Measurements from ENCODE around the gene PLD2.

PLD2 gene, protein sequence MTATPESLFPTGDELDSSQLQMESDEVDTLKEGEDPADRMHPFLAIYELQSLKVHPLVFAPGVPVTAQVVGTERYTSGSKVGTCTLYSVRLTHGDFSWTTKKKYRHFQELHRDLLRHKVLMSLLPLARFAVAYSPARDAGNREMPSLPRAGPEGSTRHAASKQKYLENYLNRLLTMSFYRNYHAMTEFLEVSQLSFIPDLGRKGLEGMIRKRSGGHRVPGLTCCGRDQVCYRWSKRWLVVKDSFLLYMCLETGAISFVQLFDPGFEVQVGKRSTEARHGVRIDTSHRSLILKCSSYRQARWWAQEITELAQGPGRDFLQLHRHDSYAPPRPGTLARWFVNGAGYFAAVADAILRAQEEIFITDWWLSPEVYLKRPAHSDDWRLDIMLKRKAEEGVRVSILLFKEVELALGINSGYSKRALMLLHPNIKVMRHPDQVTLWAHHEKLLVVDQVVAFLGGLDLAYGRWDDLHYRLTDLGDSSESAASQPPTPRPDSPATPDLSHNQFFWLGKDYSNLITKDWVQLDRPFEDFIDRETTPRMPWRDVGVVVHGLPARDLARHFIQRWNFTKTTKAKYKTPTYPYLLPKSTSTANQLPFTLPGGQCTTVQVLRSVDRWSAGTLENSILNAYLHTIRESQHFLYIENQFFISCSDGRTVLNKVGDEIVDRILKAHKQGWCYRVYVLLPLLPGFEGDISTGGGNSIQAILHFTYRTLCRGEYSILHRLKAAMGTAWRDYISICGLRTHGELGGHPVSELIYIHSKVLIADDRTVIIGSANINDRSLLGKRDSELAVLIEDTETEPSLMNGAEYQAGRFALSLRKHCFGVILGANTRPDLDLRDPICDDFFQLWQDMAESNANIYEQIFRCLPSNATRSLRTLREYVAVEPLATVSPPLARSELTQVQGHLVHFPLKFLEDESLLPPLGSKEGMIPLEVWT

DNA sequence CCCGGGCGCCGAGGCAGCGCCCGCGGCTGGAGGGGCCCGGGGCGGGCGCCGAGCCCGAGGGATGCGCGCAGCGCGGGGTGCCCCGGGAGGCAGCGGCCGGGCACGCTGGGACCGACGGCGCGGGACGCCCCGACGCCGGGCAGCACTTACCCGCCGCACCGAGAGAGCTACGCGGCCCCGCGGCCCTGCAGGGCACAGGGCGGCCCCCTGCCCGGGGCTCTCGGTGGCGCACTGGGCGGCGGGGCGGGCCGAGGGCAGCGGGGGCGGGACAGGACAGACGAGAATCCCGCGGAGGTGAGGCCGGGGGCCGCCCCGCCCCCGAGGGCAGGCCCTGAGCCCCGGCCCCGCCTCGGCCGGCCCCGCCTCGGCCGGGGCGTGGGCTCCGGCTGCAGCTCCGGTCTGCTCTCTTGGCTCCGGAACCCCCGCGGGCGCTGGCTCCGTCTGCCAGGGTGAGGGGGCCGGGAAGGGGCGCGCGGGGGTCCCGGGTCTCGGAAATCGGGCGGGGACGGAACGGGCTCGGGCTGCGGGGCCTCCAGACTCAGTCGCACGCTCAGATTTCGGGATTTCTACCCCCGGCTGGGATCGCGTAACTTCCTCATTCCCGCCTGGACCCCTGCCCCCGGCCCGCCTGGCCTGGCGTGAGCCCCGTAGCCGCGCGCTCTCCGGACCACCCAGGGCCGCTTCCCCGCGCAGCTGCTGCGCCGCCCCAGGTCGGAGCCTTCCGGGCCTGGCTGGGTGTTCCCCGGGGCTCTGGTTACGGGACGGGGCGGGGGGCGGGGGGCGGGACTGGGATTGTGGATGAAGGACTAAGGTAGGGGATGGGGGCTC, at the start of gene PLD2:
PLD2 (plus strand) TSS at position 376 of the 828 bp plus-strand sequence. CDS start 621 bp downstream, outside the sequence.
- peak; percentile 45 for DNase-seq

DNA sequence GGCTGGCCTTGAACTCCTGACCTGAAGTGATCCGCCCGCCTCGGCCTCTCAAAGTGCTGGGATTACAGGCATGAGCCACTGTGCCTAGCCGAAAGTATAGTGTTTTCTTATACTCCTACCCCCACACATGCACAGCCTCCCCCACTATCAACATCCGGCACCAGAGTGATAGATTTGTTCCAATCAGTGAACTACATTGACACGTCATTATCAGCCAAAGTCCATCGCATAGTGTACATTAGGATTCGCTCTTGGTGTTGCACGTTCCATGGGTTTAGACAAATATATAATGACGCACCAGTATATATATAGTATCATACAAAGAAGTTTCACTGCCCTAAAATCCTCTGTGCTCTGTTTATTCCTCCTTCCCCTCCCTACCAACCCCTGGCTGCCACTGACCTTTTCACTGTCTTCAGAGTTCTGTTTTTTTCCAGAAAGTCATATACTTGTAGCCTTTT, 47.1 kb upstream of the PLD2 start:
- DNase-seq, result no peak

DNA sequence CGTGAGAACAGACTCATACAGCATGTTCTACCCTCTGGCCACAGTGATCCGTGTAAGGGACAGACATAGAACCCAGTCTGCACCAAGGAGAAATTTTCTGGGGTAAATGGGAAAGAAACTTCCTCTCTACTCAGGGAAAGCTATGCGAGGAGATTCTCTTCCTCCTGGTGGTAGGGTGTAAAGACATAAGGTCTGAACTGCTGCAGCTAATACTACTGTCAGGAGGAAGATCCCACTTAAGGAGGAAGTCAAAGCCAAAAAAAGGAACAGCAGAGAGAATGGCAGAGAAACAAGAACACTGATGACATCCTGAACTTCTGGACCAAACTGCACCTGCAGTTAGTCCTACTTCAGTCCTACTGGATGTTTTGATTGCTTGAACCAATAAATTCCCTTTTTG, 42.4 kb upstream of the PLD2 start:
- no peak for DNase-seq

DNA sequence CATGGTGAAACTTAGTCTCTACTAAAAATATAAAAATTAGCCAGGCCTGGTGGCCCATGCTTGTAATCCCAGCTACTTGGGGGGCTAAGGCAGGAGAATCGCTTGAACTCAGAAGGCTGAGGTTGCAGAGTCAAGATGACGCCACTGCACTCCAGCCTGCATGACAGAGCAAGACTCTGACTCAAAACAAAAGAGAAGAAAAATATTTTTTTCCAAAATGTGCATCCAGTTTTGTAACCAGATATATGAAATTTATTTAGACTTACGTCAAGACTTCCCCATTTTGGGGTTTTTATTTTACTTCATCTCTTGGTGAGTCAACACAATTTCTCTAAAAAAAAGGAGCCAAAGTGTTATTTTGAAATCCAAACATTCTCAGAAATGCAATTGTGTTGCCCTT, 40.8 kb upstream of the PLD2 start:
- no peak for DNase-seq

DNA sequence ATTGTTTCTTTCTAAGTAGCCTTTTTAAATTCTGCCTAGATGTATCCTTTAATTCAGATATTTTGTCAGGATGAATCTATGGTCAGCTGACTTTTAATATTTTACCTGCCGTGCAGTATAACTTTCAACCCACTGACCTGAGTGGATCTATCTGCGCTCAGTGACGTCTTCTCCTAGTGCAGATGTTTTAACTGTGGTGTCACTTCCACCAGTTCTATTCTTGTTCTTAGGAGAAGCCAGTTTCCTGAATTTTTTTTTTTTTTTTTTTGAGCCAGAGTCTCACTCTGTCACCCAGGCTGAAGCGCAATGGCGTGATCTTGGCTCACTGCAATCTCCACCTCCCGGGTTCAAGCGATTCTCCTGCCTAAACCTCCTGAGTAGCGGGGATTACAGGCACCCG, 40.2 kb upstream of the PLD2 start:
- DNase-seq, result no peak

DNA sequence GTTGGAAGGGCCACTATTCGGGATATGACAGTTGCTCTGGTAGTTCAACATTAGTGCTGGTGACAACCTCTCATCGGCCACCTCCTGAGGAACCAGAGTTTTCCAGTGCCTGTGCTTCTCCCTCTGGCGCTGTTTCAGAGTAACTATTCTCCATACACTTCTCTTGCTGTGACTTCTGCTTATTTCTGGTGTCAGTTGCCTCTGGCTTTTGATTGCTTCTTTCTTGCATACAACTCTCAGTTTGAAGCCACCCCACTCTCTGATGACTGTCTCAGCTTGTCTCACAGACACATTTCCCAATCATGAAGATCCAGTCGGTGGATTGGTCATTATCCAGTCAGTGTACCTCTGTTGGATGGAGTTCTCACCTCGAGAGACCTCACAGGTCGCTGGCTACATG, 38.7 kb upstream of the PLD2 start:
- DNase-seq, result no peak

DNA sequence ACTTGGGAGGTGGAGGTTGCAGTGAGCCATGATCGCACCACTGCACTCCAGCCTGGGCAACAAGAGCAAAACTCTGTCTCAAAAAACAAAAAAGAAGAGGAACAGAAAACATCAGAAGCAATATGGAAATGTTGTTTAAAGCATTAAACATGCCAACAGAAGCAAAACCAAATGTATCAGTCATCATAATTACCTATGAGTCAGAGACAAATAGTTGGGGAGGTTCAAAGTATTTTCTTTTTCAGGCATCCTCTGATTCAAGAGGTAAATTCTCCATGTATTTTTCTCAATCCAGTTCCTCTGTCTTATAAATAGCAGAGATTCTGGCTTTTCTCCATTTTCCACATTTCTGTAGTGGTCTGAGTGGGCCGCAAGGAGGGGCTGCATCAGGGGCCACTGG, 37.3 kb upstream of the PLD2 start:
- DNase-seq, result no peak

DNA sequence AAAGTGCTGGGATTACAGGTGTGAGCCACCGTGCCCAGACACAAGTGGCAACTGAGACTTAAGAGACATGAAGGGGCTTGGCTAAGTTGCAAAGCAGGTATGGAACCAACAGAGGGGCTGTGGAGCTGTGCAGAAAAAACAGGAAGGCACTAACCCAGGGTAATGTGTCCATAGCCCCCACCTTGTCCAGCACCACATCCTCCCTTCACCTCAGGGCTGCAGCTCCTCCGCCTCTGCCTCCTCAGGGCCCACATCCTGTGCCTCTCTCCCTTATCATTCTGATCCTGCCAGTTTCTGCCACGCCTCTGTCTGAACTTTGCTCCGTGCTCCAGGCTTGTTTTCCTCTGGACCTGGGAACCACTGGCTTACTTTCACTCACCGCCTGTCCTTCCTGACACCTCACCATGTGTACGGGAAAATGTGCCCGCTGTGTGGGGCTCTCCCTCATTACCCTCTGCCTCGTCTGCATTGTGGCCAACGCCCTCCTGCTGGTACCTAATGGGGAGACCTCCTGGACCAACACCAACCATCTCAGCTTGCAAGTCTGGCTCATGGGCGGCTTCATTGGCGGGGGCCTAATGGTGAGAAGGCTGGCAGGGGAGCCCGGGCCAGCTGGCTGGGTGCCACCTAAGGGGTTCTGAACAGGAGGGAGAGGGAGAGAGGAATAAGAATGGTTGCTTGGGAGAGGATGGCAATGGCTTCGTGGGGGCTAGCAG, 35.3 kb upstream of the PLD2 start, which contains the start of gene TM4SF5:
TM4SF5 (plus strand) TSS at position 368 of the 716 bp plus-strand sequence; CDS start at position 405, 37 bp downstream.
- DNase-seq, result no peak

DNA sequence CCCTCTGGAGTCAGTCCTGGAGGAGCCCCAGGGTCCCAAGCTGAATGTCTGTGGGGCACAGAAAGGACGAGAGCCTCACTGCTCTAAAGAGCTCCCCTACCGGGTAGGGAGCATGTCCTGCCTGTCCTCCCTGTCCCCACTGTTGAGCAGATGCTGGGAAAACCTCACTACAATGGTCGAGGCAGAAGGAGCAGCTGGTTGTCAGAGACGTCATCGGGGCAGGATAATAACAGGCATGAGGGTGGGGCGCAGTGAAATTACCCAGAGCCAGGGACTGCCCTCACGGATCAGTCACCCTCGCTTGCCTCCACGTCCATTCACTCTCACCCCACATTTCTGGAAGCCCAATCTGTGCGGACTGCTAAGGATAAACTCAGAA, 34.7 kb upstream of the PLD2 start:
- DNase-seq, result no peak

DNA sequence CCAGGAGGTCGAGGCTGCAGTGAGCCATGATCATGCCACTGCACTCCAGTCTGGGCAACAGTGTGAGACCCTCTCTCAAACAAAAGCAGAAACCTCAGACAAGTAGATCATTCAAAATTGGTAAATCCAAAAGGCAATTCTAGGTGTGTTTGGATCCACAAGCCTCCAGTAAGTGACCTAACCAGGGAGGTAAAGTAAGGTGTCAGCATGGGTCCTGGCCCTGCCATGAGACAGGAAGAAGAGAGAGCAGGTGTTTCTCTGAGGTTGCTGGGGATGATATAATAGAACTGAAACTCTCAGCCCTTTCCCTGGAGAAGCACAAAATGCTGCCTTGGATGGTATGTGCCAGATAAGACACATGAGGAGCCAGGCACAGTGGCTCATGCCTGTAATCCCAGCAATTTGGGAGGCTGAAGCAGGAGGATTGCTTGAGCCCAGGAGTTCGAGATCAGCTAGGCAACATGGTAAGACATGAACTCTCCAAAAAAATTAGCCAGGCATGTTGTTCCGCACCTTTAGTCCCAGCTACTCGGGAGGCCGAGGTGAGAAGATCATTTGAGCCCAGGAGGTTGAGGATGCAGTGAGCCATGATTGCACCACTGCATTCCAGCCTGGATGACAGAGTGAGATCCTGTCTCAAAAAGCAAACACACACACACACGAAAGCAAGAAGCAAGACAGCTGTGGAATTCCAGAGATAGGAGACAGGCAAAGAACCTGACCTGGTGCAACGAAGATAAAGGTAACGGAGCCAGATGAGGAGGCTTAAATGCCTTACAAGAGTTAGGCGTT, 28.8 kb upstream of the PLD2 start:
- no peak for DNase-seq

DNA sequence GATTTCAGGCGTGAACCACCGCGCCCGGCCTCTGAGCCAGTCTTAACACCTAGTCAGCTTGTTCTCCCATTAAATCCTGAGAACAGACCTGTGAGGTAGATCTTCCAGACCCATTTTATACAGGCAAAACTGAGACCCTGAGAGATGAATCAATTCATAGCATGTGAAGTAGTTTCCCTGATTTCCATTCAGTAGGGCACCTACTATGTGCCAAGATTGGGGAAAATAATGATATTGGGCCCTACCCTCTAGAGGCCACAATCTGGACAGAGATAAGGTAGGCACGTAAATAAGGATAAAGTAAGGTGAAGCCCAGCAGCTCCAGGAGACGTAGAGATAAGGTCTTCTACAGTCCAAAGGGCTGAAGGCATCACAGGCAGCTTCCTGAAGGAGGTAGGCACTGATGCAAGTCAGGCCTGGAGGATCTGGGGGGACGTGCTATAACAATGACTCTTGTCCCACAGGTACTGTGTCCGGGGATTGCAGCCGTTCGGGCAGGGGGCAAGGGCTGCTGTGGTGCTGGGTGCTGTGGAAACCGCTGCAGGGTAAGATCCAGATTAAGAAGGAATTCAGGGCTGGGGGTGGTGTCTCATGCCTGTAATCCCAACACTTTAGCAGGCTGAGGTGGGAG, 26.5 kb upstream of the PLD2 start:
- no peak for DNase-seq

DNA sequence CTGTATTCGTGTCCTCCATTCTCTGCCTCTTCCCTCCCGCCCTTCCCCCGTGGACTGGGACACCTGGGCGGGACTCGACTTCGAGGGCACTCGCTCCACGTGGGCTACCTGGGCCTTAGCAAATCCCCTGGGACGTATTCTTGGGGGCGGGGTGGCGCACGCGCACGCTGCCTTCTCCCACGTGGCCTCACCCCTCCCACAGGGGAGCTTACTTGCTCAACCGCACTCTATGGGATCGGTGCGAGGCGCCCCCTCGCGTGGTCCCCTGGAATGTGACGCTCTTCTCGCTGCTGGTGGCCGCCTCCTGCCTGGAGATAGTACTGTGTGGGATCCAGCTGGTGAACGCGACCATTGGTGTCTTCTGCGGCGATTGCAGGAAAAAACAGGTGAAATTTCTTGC, 24.3 kb upstream of the PLD2 start:
- no peak for DNase-seq

DNA sequence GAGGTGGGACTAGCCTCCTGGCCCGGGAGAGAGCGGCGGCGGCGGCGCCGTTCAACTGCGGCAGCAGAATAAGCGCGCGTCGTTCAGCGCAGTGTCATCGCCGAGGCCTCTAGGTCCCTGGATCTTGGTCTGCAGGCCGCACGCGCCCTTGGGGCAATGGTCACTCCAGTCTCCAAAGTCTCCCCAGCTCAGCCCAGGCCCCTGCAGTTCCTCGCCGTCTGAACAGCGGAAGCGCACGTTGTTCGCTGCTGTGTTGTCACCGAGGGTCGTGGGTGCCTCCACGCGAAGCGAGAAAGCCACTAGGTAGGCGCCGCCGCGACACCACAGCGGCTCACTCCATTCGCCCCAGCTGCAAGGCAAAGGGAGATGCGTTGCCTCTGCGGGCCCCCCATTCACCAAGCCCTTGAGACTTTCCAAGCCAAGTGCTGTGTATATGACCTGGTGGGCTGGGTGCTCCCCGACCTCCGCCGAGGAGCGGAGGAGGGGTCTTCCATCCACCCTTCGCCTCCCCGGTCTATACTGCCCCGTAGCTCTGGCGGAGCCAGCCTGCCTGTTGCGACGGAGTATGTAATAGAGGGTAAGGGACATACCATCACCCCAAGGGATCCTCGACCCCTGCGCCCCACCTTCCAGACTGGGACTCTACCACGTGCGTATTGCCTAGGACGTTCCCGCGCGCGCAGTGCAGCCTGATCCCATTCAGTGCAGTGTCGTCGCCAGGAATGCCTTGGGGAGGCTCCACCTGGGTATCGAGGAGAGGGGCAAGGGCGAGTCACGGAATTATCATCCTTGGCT, 21.4 kb upstream of the PLD2 start:
- DNase-seq, result no peak

DNA sequence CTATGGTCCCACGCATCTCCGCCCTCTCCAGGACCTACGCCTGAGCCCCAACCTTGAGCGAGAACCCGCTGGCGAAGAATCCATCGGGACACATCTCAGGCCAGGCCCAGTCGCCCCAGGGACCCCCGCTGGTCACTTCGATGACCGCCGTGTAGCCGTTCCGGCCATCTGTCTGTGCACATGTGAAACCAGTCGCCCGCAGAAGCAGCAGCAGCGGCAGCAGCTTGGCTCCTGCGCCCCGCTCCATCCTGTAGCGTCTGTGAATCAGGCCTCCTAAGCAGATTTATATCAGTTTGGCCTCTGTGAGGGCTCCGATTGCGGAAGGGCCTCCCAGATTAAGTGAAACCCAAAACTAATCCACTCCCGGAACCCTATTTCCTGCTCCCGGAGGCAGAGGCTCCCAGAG, 20.8 kb upstream of the PLD2 start, which contains the start of gene VMO1:
VMO1 (minus strand) TSS at position 259 of the 406 bp plus-strand sequence; CDS start at position 247, 12 bp downstream.
- no peak for DNase-seq

DNA sequence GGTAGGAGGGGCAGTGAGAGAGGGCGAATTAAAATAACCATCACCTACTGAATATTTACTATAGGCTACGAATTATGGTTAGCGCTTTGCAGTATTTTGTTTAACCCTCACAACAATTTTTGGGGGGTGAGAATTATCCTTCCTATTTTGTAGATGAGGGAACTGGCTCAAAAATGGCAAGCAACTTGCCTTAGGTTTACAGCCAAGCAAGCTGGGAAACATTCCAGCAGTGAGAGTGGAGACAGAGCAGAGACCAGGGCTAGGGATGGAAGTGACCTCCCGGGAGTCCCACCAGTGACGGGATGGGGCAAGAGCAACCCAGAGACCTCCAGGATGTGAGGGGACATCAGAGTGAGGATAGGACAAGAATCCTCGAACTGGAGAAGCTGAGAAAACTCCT, 20.4 kb upstream of the PLD2 start:
- no peak for DNase-seq

DNA sequence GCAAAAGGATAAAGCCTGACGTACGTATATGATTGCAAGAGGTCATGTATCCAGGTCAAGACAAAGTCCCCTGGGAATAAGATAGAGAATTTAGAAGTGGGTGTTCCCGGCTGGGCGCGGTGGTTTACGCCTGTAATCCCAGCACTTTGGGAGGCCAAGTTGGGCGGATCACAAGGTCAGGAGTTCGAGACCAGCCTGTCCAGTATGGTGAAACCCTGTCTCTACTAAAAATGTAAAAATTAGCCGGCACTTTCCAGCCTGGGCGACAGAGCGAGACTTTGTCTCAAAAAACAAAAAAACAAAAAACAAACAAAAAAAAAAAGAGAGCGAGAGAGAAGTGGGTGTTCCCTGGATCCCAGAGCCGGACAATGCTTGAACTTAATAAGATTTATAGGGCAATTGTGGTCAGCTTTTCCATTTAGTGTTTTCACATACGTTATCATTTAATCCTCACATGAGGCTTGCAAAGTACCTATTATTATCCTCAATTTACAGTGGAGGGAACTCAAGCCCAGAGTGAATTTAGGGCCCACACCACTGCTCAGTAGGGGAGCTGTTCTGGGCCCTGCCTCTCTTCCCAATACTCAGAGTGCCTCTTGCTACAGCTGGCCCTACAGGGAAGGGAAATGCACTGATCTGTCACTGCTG, 18.7 kb upstream of the PLD2 start:
- peak; percentile 64 for DNase-seq

DNA sequence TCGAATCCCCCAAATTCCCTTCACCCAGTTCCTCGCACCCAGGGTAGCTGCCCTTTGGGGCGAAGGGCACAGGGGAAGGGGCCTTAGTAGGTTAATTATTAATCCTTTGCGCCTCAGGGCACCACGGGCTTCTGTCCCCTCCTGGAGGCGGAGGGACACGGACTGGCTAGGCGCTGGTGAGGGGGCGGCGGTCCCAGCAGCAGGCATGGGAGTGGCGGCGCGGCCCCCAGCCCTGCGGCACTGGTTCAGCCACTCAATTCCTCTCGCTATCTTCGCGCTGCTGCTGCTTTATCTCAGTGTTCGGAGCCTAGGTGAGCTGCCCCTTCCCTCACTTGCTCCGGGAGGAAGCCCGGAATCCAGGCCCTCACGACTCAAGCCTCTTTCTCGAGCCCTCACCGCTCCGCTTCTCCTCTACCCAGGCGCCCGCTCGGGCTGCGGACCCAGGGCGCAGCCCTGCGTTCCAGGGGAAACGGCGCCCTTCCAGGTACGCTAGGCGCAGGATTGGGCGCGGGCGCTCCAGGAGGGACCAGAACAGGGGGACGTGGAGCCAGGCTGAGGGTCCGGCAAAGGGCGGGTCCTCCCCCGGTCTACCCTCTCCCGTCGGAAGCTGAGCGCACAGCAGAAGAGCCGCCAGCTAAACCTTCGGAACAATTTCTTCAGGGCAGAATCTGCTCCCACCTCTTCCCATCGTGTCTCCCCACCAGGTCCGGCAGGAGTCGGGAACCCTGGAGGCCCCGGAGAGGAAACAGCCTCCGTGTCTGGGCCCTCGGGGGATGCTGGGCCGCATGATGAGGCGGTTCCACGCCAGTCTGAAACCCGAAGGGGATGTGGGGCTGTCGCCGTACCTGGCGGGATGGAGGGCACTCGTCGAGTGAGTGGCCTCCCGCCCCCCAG, 17.9 kb upstream of the PLD2 start, which contains the start of gene GLTPD2:
GLTPD2 (plus strand) TSS at position 158 of the 894 bp plus-strand sequence; CDS start at position 206, 48 bp downstream.
- no peak for DNase-seq

DNA sequence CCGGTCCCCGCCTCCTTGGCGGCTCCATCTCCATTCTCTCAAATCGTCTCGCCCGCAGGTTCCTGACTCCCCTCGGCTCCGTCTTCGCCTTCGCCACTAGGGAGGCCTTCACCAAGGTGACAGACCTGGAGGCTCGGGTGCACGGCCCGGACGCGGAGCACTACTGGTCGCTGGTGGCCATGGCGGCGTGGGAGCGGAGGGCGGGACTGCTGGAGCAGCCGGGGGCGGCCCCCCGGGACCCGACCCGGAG, 17.3 kb upstream of the PLD2 start:
- DNase-seq, result peak; percentile 22
